Subcutaneous abdominal adipose tissue (tissue), 5 donors: ENCODE data around the gene LSM12.

Experiments
- H3K27ac ChIP-seq: one replicate; pipeline ENCODE4 v1.7.0; 2013; ENCODE audit warnings: low read depth, mild to moderate bottlenecking, inconsistent platforms, low read length, moderate library complexity
- H3K27me3 ChIP-seq, 5 donors: one replicate each; pipeline ENCODE4 v1.7.0; 2013; ENCODE audit warnings: low read length in 5 of 5, inconsistent platforms in 1 of 5; ENCODE audit not compliant: control insufficient read depth in 5 of 5, insufficient read depth in 4 of 5
- H3K36me3 ChIP-seq, 5 donors: one replicate each; pipeline ENCODE4 v1.7.0; 2013; ENCODE audit warnings: low read length in 5 of 5; ENCODE audit not compliant: control insufficient read depth in 5 of 5, insufficient read depth in 5 of 5
- H3K4me1 ChIP-seq, 5 donors: one replicate each; pipeline ENCODE4 v1.7.0; 2013; ENCODE audit warnings: low read length in 5 of 5, mild to moderate bottlenecking in 3 of 5, moderate library complexity in 1 of 5; ENCODE audit not compliant: control insufficient read depth in 5 of 5, insufficient read depth in 5 of 5
- H3K4me3 ChIP-seq, 5 donors: one replicate each; pipeline ENCODE4 v1.7.0; 2013; ENCODE audit warnings: low read length in 5 of 5, low read depth in 1 of 5
- H3K9ac ChIP-seq, 5 donors: one replicate each; pipeline ENCODE4 v1.7.0; 2013; ENCODE audit warnings: low read length in 5 of 5, mild to moderate bottlenecking in 4 of 5, moderate library complexity in 3 of 5
- H3K9me3 ChIP-seq, 5 donors: one replicate each; pipeline ENCODE4 v1.7.0; 2013; ENCODE audit warnings: low read length in 5 of 5; ENCODE audit not compliant: control insufficient read depth in 5 of 5
- donor health status: healthy.
- donor health status: healthy.
- donor health status: healthy.
- donor health status: healthy.
- donor health status: healthy.

Gene LSM12

GRCh38 chr17:44095647-44096496 is 29.4 kb upstream of the LSM12 start:
- peaks cover 8 to 40% (median 32%) of the 10 kb centered on the region in 5 donors for H3K4me1 ChIP-seq
- H3K27ac ChIP-seq: peak overlapping the region; percentile 85
- H3K36me3 ChIP-seq: peaks cover 0 to 32% (median 26%) of the 10 kb centered on the region in 5 donors
- no peaks in the 10 kb centered on the region for H3K9me3 ChIP-seq
- no peaks in the 10 kb centered on the region for H3K27me3 ChIP-seq
- peak overlapping the region; percentile 13 to 73 (median 65) for H3K4me3 ChIP-seq
- H3K9ac ChIP-seq: peak overlapping the region; percentile 49 to 84 (median 62)

- no peaks in the 10 kb centered on the region for H3K9me3 ChIP-seq
- peaks cover 0 to 33% (median 28%) of the 10 kb centered on the region in 5 donors for H3K36me3 ChIP-seq
- H3K4me1 ChIP-seq: peaks cover 8 to 40% (median 32%) of the 10 kb centered on the region in 5 donors
- H3K9ac ChIP-seq: peak overlapping the region in 2 of 5 donors; percentile 62 to 84
- H3K27ac ChIP-seq: peak overlapping the region; percentile 85
- no peaks in the 10 kb centered on the region for H3K27me3 ChIP-seq
- peak overlapping the region; percentile 13 to 73 (median 65) for H3K4me3 ChIP-seq
Measured at GRCh38 chr17:44095388-44095646, 28.8 kb upstream of the LSM12 start.

- peaks cover 8 to 40% (median 32%) of the 10 kb centered on the region in 5 donors for H3K4me1 ChIP-seq
- H3K9me3 ChIP-seq: no peaks in the 10 kb centered on the region
- peak overlapping the region in 1 of 5 donors; percentile 14 for H3K9ac ChIP-seq
- peaks cover 0 to 33% (median 28%) of the 10 kb centered on the region in 5 donors for H3K36me3 ChIP-seq
- H3K27ac ChIP-seq: peak overlapping the region; percentile 85
- no peaks in the 10 kb centered on the region for H3K27me3 ChIP-seq
- H3K4me3 ChIP-seq: peak overlapping the region in 2 of 5 donors; percentile 62 to 65
Measured at GRCh38 chr17:44094701-44095387, 28.4 kb upstream of the LSM12 start.

GRCh38 chr17:44093231-44093900 is 26.9 kb upstream of the LSM12 start:
- Histone ChIP-seq H3K9me3 (no peaks in the 10 kb centered on the region), H3K27me3 (no peaks in the 10 kb centered on the region), H3K27ac (no peak overlapping the region), H3K36me3 (peaks cover 0 to 38% (median 36%) of the 10 kb centered on the region in 5 donors), H3K9ac (no peak overlapping the region), H3K4me1 (peaks cover 8 to 37% (median 32%) of the 10 kb centered on the region in 5 donors), H3K4me3 (no peak overlapping the region)

GRCh38 chr17:44092051-44092450 is 25.6 kb upstream of the LSM12 start:
- Histone ChIP-seq H3K27ac (no peak overlapping the region), H3K36me3 (peaks cover 0 to 51% (median 48%) of the 10 kb centered on the region in 5 donors), H3K4me1 (peaks cover 8 to 30% (median 20%) of the 10 kb centered on the region in 5 donors), H3K9me3 (no peaks in the 10 kb centered on the region), H3K27me3 (no peaks in the 10 kb centered on the region), H3K4me3 (no peak overlapping the region), H3K9ac (no peak overlapping the region)

GRCh38 chr17:44091200-44091997 is 24.9 kb upstream of the LSM12 start:
- H3K9me3 ChIP-seq: no peaks in the 10 kb centered on the region
- H3K27ac ChIP-seq: no peak overlapping the region
- no peak overlapping the region for H3K4me3 ChIP-seq
- no peaks in the 10 kb centered on the region for H3K27me3 ChIP-seq
- H3K9ac ChIP-seq: no peak overlapping the region
- peaks cover 0 to 55% (median 52%) of the 10 kb centered on the region in 5 donors for H3K36me3 ChIP-seq
- peaks cover 8 to 23% (median 15%) of the 10 kb centered on the region in 5 donors for H3K4me1 ChIP-seq

- no peaks in the 10 kb centered on the region for H3K27me3 ChIP-seq
- H3K36me3 ChIP-seq: peaks cover 0 to 80% (median 77%) of the 10 kb centered on the region in 5 donors
- H3K9ac ChIP-seq: no peak overlapping the region
- H3K27ac ChIP-seq: no peak overlapping the region
- H3K9me3 ChIP-seq: no peaks in the 10 kb centered on the region
- H3K4me3 ChIP-seq: no peak overlapping the region
- peaks cover 0 to 5% (median 0%) of the 10 kb centered on the region in 5 donors for H3K4me1 ChIP-seq
Measured at GRCh38 chr17:44088254-44088653, 21.8 kb upstream of the LSM12 start.

GRCh38 chr17:44087319-44087718 is 20.8 kb upstream of the LSM12 start:
- Histone ChIP-seq H3K27ac (no peak overlapping the region), H3K9ac (no peak overlapping the region), H3K4me1 (peaks cover 0 to 5% (median 0%) of the 10 kb centered on the region in 5 donors), H3K36me3 (peaks cover 0 to 80% (median 77%) of the 10 kb centered on the region in 5 donors), H3K4me3 (no peak overlapping the region), H3K27me3 (no peaks in the 10 kb centered on the region), H3K9me3 (no peaks in the 10 kb centered on the region)
